GM15510 (cell line): Measurements from ENCODE around the gene DDX24.

Source experiments
- POLR2A ChIP-seq: IDR thresholded peaks from 3 replicates; pipeline ENCODE4 v1.6.1; 2011; ENCODE audit warnings: borderline replicate concordance; ENCODE audit not compliant: insufficient read length; ENCODE audit errors: extremely low read depth

The DDX24 gene

DNA sequence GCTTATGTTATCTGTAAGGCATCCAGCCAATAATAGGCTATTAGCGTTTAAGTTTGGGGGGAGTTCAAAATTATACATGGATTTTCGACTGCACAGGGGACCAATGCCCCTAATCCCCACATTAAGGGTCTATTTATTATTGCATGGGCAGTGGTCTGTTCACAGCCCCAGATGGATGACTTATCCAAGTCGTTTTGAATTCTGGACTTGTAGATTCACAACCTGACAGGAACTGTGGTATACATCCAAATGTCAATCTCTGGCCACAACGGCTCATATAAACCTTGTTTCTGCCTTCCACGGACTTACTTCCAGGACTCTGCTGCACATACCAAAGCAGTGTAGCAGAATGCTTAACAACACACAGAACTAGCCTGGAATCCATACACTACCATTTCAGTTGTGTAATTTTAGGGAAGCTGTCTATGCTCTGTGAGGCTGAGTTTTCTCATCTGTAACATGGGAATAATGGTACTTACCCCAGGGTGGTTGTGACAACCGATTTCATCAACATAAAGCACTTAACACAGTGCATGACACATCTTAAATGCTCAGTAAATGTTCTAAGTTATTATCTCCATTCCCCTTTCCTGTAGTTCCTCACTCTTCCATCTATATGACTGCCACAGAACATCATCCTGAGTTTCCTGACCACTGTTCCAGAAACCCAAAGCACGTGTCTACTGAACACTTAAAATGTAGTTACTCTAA lies 3.7 kb downstream of the DDX24 start:
- no peak for TF ChIP-seq POLR2A

DNA sequence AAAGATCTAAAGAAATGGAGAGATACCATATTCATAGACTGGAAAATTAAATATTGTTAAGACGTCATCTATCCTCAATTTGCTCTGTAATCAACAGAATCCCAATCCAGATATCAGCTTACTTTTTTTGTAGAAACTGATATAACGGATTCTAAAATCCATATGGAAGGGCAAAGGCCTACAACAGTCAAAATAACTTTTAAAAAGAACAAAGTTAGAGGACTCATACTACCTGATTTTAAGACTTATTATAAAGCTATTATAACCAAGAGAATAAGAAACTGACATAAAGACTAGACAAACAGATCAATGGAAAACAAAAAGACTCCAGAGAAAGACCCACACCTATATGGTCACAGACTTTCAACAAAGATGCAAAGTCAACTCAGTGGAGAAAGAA lies 6.0 kb downstream of the DDX24 start:
- no peak for TF ChIP-seq POLR2A

DNA sequence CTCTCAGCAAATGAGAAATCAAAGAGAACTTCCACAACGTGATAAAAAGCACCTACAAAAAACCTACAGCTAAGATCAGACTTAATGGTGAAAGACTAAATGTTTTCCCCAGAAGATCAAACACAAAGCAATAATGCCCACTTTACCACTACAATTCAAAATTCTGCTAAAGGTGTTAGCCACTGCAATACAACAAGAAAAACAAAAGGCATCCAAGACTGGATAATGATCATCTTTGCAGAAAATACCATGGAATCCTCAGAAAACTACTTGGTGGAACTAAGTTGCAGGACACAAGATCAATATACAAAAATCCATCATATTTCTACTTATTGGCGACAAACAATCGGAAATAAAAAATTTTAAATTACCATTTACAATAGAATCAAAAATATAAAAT lies 6.5 kb downstream of the DDX24 start:
- no peak for TF ChIP-seq POLR2A

DNA sequence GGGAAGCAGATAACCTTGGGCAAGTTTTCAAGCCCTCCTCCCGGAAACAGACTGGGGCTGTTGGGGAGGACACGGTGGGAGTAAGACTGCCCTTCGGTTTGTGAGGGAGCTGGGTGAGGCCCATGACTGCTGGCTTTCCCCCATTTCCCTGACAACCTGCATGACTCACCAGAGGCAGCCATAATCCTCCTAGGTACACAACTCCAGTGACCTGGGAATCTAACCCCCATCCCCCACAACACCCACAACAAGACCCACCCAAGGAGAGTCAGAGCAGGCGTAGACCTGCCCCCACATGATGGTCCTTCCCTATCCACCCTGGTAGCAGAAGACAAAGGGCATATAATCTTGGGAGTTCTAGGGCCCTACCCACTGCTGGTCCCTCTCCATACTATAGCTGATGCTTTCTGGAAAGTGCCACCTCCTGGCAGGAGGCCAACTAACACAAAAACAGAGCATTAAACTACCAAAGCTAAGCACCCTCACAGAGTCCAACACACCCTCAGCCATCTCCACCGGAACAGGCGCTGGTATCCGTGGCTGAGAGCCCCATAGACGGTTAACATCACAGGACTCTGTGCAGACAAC lies 14.8 kb downstream of the DDX24 start:
- TF ChIP-seq POLR2A, result no peak

DNA sequence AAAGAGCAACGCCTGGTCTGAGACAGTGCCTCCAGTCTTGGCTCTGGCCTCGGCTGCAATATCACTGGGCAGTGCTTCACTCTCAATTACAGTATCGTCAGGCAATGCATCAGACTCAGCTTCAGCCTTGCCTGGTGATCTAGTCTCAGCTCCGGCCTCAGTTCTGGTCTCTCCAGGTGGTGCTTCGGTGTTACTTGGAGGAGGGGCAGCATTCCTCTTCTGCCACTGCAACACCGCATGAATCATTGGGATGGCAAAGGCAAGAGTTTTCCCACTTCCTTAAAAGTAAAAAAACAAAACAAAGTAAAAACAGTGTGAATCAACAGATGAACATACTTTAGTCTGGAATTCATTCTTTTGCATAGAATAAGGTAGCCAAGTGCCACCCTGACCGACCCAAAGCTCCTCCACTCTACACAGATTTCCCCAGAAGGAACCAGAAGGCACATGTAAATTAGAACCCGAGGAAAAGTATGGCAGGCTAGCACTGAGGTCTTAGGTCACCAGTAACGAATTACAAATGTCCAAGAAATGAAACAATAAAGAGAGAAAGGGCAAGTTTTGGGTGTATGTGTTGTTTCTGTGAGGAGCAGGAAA lies 18.6 kb downstream of the DDX24 start:
- no peak for TF ChIP-seq POLR2A

DNA sequence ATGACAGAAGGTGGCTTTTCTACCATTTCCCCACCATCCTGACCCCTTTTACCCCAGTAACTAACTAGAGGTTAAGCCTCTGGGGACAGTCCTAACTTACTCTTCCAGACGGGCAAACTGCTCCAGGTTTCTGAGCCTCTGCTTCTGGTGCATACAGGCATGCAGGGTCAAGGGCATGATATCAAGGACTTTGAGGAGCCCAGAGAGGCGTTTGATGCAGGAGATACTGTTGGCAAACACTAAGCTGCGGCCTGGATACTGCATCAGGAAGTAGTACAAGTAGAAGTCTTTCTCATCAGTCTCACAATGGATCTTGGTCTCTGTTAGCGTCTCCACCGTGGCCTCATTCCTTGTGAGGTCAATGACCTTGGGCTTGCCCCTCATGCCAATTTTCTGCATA lies 21.0 kb downstream of the DDX24 start:
- TF ChIP-seq POLR2A, result no peak

DNA sequence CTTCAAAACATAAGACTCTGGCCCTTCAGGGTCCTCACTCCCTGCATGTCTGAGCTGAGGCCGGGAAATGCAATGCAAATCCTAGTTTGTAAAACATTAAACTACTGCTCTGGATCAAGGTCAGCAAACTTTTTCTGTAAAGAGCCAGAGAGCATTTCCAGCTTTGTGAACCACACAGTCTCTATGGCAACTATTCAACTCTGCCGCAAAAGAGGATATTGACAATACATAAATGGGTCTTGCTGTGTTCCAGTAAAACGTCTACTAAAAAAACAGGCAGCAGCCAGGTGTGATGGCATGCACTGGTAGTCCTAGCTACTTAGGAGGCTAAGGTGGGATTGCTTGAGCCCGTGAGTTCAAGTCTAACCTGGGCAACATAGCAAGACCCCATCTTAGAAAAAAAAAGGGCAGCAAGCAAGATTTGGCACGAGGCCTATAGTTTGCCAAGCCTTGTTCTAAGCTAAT lies 22.3 kb downstream of the DDX24 start:
- no peak for TF ChIP-seq POLR2A

DNA sequence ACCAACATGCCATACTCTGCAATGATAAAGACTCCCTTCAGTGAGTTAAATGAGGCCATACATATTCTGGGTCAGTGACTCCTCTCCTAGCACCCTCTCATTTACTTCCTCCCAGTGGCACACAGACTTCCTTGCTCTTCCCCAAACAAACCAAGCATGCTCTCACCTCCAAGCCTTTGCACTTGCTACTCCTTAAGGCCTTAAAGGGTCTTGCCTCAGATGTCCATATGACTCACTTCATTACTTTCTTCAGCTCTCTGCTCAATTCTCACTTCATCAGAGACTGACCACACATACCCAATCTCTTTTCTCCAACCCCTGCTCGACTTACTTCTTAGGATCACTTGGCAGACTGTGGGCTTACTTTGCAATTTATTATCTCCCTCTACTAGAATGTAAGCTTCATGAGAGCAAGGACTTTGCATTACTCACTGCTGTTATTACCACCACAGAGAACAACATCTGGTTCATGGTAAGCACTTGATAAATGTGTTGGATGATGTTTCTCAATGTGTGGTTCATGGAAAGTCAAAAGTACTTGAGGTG lies 22.8 kb downstream of the DDX24 start:
- TF ChIP-seq POLR2A, result no peak

DNA sequence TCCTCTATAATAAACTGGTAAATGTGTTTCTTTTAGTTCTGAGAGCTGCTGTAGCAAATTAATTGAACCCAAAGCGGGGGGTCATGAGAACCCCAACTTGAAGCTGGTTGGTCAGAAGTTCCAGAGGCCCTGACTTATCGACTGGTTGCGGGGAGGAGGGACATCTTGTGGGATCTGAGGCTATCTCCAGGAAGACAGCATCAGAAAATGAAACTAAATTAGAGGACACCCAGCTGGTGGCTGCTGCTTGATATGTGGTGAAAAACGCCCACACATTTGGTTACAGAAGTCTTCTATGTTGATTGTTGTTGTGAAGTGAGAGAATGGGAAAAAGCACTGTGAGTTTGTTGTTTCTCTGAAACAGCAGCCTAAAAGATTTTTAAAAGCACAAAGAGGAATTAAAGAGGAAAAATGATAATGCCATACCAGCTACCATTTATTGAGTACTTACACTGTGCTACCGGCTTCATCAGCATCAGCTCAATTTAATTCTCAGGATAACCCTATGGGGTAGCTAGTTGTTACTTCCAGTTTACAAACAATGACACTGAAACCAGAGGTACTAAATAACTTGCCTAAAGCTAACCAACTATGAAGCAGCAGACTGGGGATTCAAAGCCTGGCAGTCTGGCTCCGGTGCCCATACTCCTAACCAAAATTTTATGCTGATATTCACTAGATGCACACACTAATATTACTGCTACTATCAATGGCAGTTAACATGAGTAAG lies 24.3 kb downstream of the DDX24 start:
- TF ChIP-seq POLR2A, result no peak

DNA sequence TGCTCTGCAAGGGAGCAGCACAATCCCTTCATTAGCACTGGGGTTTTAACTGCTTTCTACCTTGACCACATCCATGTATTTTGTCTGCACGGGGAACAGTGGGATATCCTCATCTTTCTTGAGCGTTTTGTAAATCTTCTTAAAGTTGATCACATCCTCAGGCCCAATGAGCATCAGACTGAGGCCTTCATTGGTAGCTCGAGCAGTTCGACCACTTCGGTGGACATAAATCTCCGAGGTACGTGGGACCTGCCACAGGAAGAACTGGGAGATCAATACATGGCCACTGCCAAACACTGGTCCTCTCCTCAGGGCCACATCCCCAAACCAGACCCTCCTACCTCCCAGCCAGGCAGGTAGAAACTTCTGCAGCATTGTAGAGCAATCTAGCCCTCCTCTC lies 26.1 kb downstream of the DDX24 start:
- TF ChIP-seq POLR2A, result no peak

DNA sequence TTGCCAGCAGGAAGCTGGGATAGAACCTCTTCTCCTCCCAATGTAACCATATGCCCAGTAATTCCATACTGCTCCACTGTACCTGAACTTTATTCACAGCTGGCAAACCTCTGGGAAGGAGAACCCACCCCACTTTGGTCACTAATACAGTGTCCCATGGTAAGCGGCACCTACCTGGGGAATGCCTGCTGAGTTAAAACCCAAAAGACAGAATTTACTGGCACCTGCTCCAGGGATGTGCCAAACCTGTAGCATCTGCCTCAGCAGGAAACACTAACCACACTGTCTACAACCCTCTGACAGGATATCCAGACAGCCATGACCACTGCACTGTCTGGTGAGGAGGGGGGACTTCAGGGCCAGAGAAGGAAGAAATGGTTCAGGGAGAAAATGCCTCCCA lies 26.6 kb downstream of the DDX24 start:
- TF ChIP-seq POLR2A, result no peak

DNA sequence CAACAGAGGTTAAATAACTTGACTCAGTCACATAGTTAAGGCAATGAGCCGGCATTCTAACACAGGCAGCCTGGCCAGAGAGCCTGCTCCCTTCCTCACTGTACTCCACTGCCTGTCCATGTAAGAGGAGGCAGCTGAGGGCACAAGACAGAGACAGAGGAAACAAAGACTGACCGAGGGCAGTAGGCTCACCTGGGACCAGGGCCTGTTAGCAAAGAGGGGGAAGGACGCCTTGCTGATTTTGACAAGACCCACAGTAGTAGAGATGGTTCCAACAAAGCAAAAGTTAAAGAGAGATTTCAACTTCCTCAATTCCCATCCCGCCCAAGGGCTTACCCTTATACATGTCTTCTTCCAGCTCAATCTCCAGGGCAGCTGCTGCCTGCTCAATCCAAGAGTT lies 28.3 kb downstream of the DDX24 start:
- no peak for TF ChIP-seq POLR2A

DNA sequence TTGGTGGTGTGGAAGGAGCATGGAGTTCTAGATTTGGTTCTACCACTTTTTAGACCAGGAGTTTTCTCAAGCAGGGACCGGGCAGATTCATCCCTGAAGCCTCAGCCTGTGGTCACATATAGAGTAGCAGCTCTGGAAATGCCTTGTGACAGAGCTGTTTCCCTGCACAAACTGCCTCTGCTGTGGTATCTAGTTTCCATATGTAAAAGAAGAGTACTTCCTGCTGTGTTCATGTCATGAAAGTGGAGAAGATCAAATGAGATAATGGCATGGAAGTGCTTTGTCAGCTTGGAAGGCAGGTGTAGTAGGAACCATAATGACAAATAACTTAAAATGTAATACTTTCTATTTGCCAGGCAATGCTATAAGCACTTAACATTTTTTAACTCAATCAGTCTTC lies 28.8 kb downstream of the DDX24 start:
- no peak for TF ChIP-seq POLR2A

DNA sequence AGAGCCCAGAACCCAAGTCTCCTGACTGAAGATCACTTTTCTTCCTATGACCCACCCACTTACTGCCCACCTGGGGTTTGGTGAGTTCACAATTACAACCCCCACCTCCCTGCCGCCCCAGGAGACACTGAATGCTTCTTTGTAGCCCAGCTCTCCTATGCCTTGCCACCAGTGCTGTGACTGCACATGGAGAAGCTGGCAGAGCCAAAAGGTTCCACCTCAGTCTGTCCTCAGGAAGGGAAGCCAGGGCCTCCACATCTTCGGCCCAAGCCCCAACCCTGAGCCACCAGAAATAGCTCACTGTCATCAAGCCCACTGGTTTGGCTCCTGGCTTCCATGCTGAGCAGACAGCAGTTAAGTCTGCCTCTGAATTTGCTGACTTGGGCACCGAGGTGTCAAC lies 29.2 kb downstream of the DDX24 start:
- TF ChIP-seq POLR2A, result no peak

DNA sequence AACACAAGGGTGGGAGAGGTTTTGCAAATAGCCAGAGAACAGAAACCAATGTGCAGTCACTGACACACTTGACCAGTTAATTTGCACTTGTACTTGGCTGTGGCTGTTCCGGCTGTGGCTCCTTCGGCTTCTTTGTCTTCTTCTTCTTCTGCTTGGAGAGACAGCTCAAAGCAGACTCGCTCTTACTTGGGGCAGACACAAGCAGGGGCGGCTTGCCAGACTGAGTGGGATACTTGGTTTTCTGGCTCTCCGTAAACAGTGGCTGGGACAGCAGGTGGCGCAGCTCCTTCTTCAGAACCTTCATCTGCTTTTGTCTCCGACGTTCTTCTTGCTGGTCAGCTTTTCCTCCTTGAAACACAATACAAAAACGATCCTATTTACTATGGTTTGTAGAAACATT lies 29.9 kb downstream of the DDX24 start:
- TF ChIP-seq POLR2A, result no peak

DNA sequence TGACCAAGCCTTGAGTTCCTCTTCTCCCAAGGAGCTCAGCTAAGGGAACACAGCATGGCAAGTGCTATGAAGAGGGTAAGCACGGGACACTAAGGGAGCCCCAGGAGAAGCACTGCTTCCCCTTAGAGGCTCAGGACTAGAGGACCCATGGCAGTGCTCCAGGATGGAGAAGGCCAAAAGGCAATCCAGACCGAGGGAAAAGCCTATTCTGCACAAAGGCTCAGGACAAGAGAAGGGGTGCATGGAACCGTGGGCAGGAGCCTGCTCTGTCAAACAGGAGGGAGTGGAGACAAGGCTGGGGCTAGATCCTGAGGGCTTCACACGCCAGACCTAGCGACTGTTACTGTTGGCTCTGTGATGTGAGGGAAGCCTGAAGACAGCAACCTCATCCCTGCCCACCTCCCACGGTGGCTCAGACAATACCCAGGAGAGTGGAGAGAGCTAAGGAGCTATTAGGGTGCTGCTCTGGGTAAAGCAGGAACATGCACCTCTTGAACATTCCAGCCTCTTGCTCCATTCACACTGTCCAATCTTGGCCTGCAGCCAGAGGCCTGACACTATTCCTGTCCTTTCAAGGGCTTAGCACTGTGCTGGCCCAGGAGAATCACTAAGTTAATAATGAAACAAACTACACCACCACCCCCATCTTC lies 30.6 kb downstream of the DDX24 start:
- TF ChIP-seq POLR2A, result no peak

DNA sequence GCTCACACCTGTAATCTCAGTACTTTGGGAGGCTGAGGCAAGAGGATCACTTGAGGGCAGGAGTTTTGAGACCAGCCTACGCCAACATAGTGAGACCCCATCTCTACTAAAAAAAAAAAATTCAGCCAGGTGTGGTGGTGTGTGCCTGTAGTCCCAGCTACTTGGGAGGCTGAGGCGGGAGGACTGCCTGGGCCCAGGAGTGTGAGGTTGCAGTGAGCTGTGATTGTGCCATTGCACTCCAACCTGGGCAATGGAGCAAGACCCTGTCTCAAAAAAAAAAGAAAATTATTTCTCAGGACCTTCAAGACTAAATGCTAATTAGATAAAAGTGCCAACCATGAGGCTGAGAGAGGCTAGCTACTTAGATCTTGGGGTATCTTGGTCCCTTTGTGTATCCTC lies 31.4 kb downstream of the DDX24 start:
- TF ChIP-seq POLR2A, result no peak
